GM12878 (cell line): ENCODE data around the gene ACSF3. TPM values are rescaled to one million over a fixed set of nuclear protein-coding genes. Genes with fewer than 3 reads are reported as not detected.

Experiments used
- ASH2L ChIP-seq: fragments of 300-600, 200-600 bp; sonication (generic); IDR thresholded peaks from 2 replicates; pipeline ENCODE4 v1.6.1; 2017; ENCODE audit warnings: low read depth, mild to moderate bottlenecking, borderline replicate concordance
- BCL11A ChIP-seq: IDR thresholded peaks from 2 replicates; pipeline ENCODE4 v1.6.1; 2011; ENCODE audit warnings: low read depth, low read length
- EGR1 ChIP-seq, 2 experiments: IDR thresholded peaks; 1 replicate in 1 of 2; 2 replicates in 1 of 2; pipeline ENCODE4 v1.6.1; 2011 to 2012; ENCODE audit warnings: low read depth in 2 of 2, low read length in 2 of 2, borderline replicate concordance in 1 of 2, mild to moderate bottlenecking in 1 of 2, moderate library complexity in 1 of 2
- HDAC2 ChIP-seq: fragments of 200-600 bp; sonication (generic); IDR thresholded peaks from 2 replicates; pipeline ENCODE4 v1.6.1; 2017
- HDAC6 ChIP-seq: fragments of 200-600 bp; sonication (generic); IDR thresholded peaks from one replicate; pipeline ENCODE4 v1.8.0; 2017; ENCODE audit warnings: antibody characterized with exemption; ENCODE audit not compliant: unreplicated experiment
- KDM1A ChIP-seq: fragments of 200-600 bp; sonication (generic); IDR thresholded peaks from 2 replicates; pipeline ENCODE4 v1.6.1; 2016; ENCODE audit warnings: borderline replicate concordance
- MEF2A ChIP-seq: IDR thresholded peaks from 2 replicates; pipeline ENCODE4 v1.6.1; 2011; ENCODE audit warnings: low read depth, mild to moderate bottlenecking, low read length, moderate library complexity; ENCODE audit not compliant: insufficient read depth
- NFXL1 ChIP-seq: fragments of 450-650 bp; IDR thresholded peaks from 2 replicates; pipeline ENCODE4 v1.6.1; 2017; ENCODE audit warnings: antibody characterized with exemption, mild to moderate bottlenecking, borderline replicate concordance
- POLR2AphosphoS5 ChIP-seq: IDR thresholded peaks from 2 replicates; pipeline ENCODE4 v1.6.1; 2011; ENCODE audit warnings: mild to moderate bottlenecking, low read length, inconsistent platforms
- RB1 ChIP-seq: fragments of 450-650 bp; formaldehyde crosslinking; IDR thresholded peaks from 2 replicates; pipeline ENCODE4 v1.6.1; 2017; ENCODE audit warnings: mild to moderate bottlenecking, borderline replicate concordance
- SREBF2 ChIP-seq: IDR thresholded peaks from 2 replicates; pipeline ENCODE4 v1.6.1; 2012; ENCODE audit warnings: mild to moderate bottlenecking, low read length
- TAF1 ChIP-seq: IDR thresholded peaks from 2 replicates; pipeline ENCODE4 v1.6.1; 2011; ENCODE audit warnings: mild to moderate bottlenecking, low read depth, low read length, borderline replicate concordance
- TBL1XR1 ChIP-seq: IDR thresholded peaks from 2 replicates; pipeline ENCODE4 v1.6.1; 2012; ENCODE audit warnings: low read depth, low read length, improper control_type of control experiment
- ZBED1 ChIP-seq: IDR thresholded peaks from 2 replicates; pipeline ENCODE4 v1.6.1; 2016; ENCODE audit warnings: borderline replicate concordance
- polyA plus RNA-seq, 11 experiments: library from polyadenylated mRNA; depleted of rRNA in 4 of 11; unstranded in 6 of 11; stranded (reverse) in 5 of 11; fragments of >200 nt; fragmentation: Nextera tagmentation in 4 of 11; fragmentation: Illumina TruSeq in 1 of 11; extraction: Ambion mirVana in 4 of 11; extraction: Trizol in 1 of 11; gene quantifications; 1 replicate in 1 of 11; 2 replicates in 10 of 11; pipeline versions ENCODE4 v1.2.1 to v1.2.3, GENCODE V29; 2011 to 2016; ENCODE audit warnings: inconsistent platforms in 2 of 11, missing spikeins in 2 of 11, low read depth in 1 of 11
- total RNA-seq, 4 experiments: library from RNA; depleted of rRNA in 3 of 4; stranded (reverse); fragments of >200 nt in 3 of 4; fragmentation: Illumina TruSeq in 1 of 4; extraction: Trizol in 1 of 4; gene quantifications; 2 replicates each; pipeline versions ENCODE4 v1.2.1 to v1.2.3, GENCODE V29; 2013 to 2021
- TF ChIP-seq, protein P1 (sequence below): fragments of 450-650 bp; IDR thresholded peaks from 2 replicates; pipeline ENCODE4 v1.6.1; 2016; ENCODE audit warnings: mild to moderate bottlenecking
- TF ChIP-seq, protein P2 (sequence below): fragments of 450-650 bp; IDR thresholded peaks from 2 replicates; pipeline ENCODE4 v1.6.1; 2017; ENCODE audit warnings: mild to moderate bottlenecking, moderate library complexity
- TF ChIP-seq, protein P3 (sequence below): fragments of 150-350 bp; IDR thresholded peaks from 2 replicates; pipeline ENCODE4 v1.6.1; 2014; ENCODE audit warnings: mild to moderate bottlenecking, low read depth, low read length
- TF ChIP-seq, protein P4 (sequence below): IDR thresholded peaks from 2 replicates; pipeline ENCODE4 v1.6.1; 2011; ENCODE audit warnings: borderline replicate concordance, low read depth, mild to moderate bottlenecking, moderate library complexity, low read length; ENCODE audit not compliant: insufficient read depth, poor library complexity, severe bottlenecking
- TF ChIP-seq, protein P5 (sequence below), 3 experiments: IDR thresholded peaks in 2 of 3; conservative IDR thresholded peaks in 1 of 3; 2 replicates each; pipeline ENCODE4 v1.5.1; 2011; ENCODE audit warnings: low read depth in 3 of 3, low read length in 3 of 3, mild to moderate bottlenecking in 3 of 3, control low read depth in 2 of 3, moderate library complexity in 2 of 3, inconsistent platforms in 1 of 3, mixed read lengths in 1 of 3; ENCODE audit not compliant: control insufficient read depth in 2 of 3, insufficient read depth in 1 of 3; ENCODE audit errors: extremely low read depth in 1 of 3

Gene ACSF3
- total and polyA plus RNA-seq, 10 of the 15 experiments (the other 5 are each of a cell fraction or from before 2014, with no cell fraction given) = 1.0 to 44.4 (median 25.8) TPM

DNA sequence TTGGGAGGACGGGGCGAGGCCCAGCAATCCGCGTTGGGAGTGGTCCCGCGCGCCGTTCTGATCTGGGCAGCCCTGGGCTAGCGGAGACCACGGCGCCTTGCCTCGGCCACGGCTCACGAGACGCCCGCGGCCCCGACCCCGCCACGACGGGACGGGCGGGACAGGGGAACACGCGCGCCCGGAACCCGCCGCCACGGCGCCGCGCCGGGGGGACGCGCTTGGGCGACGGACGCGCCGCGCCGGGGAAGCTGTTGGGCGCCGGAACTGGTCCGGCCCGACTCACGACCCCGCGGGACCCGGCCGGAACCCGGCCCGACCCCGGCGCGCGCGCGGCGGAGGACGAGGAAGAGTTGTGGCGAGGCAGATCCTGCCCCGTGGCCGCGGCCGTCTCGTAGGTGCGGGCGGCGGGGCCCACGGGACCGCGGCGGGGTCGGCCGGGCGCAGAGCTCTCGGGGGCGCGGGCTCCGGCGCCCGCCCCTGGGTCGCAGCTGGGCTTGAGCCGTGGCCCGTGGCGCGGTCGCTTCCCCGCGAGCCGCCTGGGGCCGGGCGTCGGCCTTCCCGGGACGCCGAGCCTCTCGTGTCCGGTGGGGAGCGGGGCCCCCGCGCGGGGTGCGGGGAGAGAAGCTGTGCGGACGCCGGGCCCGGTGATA lies at the start of gene ACSF3 (continued):
- TF ChIP-seq POLR2AphosphoS5 = peak; percentile 47; the same call in 1 of the 2 replicates
- no peak for TF ChIP-seq SREBF2
- no peak for TF ChIP-seq HDAC2
- TF ChIP-seq NFXL1 = 0 out of 2 replicates have a peak, but pooled peaks have one; percentile 57
- TF ChIP-seq TBL1XR1 = no peak
- TF ChIP-seq, protein P1, sequence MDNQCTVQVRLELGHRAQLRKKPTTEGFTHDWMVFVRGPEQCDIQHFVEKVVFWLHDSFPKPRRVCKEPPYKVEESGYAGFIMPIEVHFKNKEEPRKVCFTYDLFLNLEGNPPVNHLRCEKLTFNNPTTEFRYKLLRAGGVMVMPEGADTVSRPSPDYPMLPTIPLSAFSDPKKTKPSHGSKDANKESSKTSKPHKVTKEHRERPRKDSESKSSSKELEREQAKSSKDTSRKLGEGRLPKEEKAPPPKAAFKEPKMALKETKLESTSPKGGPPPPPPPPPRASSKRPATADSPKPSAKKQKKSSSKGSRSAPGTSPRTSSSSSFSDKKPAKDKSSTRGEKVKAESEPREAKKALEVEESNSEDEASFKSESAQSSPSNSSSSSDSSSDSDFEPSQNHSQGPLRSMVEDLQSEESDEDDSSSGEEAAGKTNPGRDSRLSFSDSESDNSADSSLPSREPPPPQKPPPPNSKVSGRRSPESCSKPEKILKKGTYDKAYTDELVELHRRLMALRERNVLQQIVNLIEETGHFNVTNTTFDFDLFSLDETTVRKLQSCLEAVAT = no peak
- TF ChIP-seq EGR1 (IDR thresholded peaks at IDR 0.05; ENCODE audit: borderline replicate concordance in 1 of 2, low read depth in 2 of 2, low read length in 2 of 2) = peak; percentile 17 to 49; a peak in 2 of 3 replicates
- TF ChIP-seq TAF1 = peak; percentile 86; the same call in 1 of the 2 replicates
- TF ChIP-seq BCL11A = no peak
- TF ChIP-seq, protein P2, sequence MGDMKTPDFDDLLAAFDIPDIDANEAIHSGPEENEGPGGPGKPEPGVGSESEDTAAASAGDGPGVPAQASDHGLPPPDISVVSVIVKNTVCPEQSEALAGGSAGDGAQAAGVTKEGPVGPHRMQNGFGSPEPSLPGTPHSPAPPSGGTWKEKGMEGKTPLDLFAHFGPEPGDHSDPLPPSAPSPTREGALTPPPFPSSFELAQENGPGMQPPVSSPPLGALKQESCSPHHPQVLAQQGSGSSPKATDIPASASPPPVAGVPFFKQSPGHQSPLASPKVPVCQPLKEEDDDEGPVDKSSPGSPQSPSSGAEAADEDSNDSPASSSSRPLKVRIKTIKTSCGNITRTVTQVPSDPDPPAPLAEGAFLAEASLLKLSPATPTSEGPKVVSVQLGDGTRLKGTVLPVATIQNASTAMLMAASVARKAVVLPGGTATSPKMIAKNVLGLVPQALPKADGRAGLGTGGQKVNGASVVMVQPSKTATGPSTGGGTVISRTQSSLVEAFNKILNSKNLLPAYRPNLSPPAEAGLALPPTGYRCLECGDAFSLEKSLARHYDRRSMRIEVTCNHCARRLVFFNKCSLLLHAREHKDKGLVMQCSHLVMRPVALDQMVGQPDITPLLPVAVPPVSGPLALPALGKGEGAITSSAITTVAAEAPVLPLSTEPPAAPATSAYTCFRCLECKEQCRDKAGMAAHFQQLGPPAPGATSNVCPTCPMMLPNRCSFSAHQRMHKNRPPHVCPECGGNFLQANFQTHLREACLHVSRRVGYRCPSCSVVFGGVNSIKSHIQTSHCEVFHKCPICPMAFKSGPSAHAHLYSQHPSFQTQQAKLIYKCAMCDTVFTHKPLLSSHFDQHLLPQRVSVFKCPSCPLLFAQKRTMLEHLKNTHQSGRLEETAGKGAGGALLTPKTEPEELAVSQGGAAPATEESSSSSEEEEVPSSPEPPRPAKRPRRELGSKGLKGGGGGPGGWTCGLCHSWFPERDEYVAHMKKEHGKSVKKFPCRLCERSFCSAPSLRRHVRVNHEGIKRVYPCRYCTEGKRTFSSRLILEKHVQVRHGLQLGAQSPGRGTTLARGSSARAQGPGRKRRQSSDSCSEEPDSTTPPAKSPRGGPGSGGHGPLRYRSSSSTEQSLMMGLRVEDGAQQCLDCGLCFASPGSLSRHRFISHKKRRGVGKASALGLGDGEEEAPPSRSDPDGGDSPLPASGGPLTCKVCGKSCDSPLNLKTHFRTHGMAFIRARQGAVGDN = peak; percentile 85
- peak; percentile 66; the same call in 1 of the 2 replicates for TF ChIP-seq MEF2A
- no peak for TF ChIP-seq KDM1A
- TF ChIP-seq, protein P3, sequence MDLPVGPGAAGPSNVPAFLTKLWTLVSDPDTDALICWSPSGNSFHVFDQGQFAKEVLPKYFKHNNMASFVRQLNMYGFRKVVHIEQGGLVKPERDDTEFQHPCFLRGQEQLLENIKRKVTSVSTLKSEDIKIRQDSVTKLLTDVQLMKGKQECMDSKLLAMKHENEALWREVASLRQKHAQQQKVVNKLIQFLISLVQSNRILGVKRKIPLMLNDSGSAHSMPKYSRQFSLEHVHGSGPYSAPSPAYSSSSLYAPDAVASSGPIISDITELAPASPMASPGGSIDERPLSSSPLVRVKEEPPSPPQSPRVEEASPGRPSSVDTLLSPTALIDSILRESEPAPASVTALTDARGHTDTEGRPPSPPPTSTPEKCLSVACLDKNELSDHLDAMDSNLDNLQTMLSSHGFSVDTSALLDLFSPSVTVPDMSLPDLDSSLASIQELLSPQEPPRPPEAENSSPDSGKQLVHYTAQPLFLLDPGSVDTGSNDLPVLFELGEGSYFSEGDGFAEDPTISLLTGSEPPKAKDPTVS = no peak
- TF ChIP-seq HDAC6 = no peak
- TF ChIP-seq, protein P4, sequence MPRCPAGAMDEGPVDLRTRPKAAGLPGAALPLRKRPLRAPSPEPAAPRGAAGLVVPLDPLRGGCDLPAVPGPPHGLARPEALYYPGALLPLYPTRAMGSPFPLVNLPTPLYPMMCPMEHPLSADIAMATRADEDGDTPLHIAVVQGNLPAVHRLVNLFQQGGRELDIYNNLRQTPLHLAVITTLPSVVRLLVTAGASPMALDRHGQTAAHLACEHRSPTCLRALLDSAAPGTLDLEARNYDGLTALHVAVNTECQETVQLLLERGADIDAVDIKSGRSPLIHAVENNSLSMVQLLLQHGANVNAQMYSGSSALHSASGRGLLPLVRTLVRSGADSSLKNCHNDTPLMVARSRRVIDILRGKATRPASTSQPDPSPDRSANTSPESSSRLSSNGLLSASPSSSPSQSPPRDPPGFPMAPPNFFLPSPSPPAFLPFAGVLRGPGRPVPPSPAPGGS = no peak
- TF ChIP-seq, protein P5, sequence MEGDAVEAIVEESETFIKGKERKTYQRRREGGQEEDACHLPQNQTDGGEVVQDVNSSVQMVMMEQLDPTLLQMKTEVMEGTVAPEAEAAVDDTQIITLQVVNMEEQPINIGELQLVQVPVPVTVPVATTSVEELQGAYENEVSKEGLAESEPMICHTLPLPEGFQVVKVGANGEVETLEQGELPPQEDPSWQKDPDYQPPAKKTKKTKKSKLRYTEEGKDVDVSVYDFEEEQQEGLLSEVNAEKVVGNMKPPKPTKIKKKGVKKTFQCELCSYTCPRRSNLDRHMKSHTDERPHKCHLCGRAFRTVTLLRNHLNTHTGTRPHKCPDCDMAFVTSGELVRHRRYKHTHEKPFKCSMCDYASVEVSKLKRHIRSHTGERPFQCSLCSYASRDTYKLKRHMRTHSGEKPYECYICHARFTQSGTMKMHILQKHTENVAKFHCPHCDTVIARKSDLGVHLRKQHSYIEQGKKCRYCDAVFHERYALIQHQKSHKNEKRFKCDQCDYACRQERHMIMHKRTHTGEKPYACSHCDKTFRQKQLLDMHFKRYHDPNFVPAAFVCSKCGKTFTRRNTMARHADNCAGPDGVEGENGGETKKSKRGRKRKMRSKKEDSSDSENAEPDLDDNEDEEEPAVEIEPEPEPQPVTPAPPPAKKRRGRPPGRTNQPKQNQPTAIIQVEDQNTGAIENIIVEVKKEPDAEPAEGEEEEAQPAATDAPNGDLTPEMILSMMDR (IDR thresholded peaks at IDR 0.05 in 2 of 3, conservative IDR thresholded peaks at IDR 0.05 in 1 of 3; ENCODE audit: control insufficient read depth in 2 of 3, extremely low read depth in 1 of 3, insufficient read depth in 1 of 3, low read depth in 3 of 3, low read length in 3 of 3) = no peak
- peak; percentile 95; the same call in 1 of the 2 replicates for TF ChIP-seq RB1
- no peak for TF ChIP-seq ZBED1
- TF ChIP-seq ASH2L = 0 out of 2 replicates have a peak, but pooled peaks have one; percentile 71
